ENCODE measurements around the gene PCGF5. TPM values are rescaled to one million over a fixed set of nuclear protein-coding genes. Genes with fewer than 3 reads are reported as not detected.

The PCGF5 gene
- total RNA-seq, 3 donors from 2014 or later (not counting 1 experiment from before 2014, with no cell fraction given), result 52.5 to 60.2 (median 58.6) TPM

- no peaks in the 10 kb centered on the region for H3K36me3 Mint-ChIP-seq
- ATAC-seq, result no peak
- no peaks in the 10 kb centered on the region for H3K36me3 ChIP-seq (ENCODE audit: control insufficient read depth, insufficient read depth, low read length)
- H3K9me3 Mint-ChIP-seq, result no peaks in the 10 kb centered on the region
- peaks cover 10 to 13% of the 10 kb centered on the region in 2 donors for H3K27me3 Mint-ChIP-seq (ENCODE audit: low read depth in 2 of 2)
- no peak for TF ChIP-seq CTCF (IDR thresholded peaks at IDR 0.05)
- no peak overlapping the region for H3K27ac ChIP-seq (ENCODE audit: low read length)
- peaks cover 11% of the 10 kb centered on the region in 2 donors for H3K4me1 Mint-ChIP-seq
- DNase-seq, result no peak
- no peaks in the 10 kb centered on the region for H3K9me3 ChIP-seq (ENCODE audit: control insufficient read depth, insufficient read depth, low read length)
- no peak overlapping the region for H3K27ac Mint-ChIP-seq
- no peak overlapping the region for H3K4me3 Mint-ChIP-seq
- WGBS (ENCODE audit: insufficient coverage), result 93% methylated on average over 4 of the region's 6 CpGs
- H3K27me3 ChIP-seq (ENCODE audit: control insufficient read depth, insufficient read depth, low read length), result no peaks in the 10 kb centered on the region
- no peak overlapping the region for H3K4me3 ChIP-seq (ENCODE audit: low read length)
- intact Hi-C loops (cut with micrococcal nuclease), result loop anchor here (5.0 kb wide), 1 partner anchor 397 kb away; no protein-coding TSS in a partner anchor
- H3K4me1 ChIP-seq (ENCODE audit: control insufficient read depth, insufficient read depth, low read length), result peaks cover 8% of the 10 kb centered on the region
Observed at GRCh38 chr10:91295346-91295745, 74.9 kb downstream of the PCGF5 start.

- WGBS (ENCODE audit: insufficient coverage), result 14% methylated on average over 1 of the region's 2 CpGs
- no peak for TF ChIP-seq CTCF (IDR thresholded peaks at IDR 0.05)
- H3K9me3 Mint-ChIP-seq, result no peaks in the 10 kb centered on the region
- H3K27ac ChIP-seq (ENCODE audit: low read length), result no peak overlapping the region
- no peak overlapping the region for H3K4me3 Mint-ChIP-seq
- no peaks in the 10 kb centered on the region for H3K9me3 ChIP-seq (ENCODE audit: control insufficient read depth, insufficient read depth, low read length)
- intact Hi-C loops (cut with micrococcal nuclease), result loop anchor here (5.0 kb wide), 1 partner anchor 396 kb away; no protein-coding TSS in a partner anchor
- DNase-seq (no peak), ATAC-seq (no peak)
- H3K27ac Mint-ChIP-seq, result no peak overlapping the region
- H3K4me1 Mint-ChIP-seq, result peaks cover 11% of the 10 kb centered on the region in 2 donors
- no peak overlapping the region for H3K4me3 ChIP-seq (ENCODE audit: low read length)
- H3K36me3 Mint-ChIP-seq, result no peaks in the 10 kb centered on the region
- H3K27me3 Mint-ChIP-seq (ENCODE audit: low read depth in 2 of 2), result peaks cover 10 to 13% of the 10 kb centered on the region in 2 donors
- H3K4me1 ChIP-seq (ENCODE audit: control insufficient read depth, insufficient read depth, low read length), result peaks cover 8% of the 10 kb centered on the region
- no peaks in the 10 kb centered on the region for H3K27me3 ChIP-seq (ENCODE audit: control insufficient read depth, insufficient read depth, low read length)
- H3K36me3 ChIP-seq (ENCODE audit: control insufficient read depth, insufficient read depth, low read length), result no peaks in the 10 kb centered on the region
Observed at GRCh38 chr10:91296471-91296870, 76.0 kb downstream of the PCGF5 start.

GRCh38 chr10:91298224-91298871 is 77.9 kb downstream of the PCGF5 start:
- Histone ChIP-seq H3K4me3 (ENCODE audit: low read length) (peak overlapping the region; percentile 6), H3K4me1 (ENCODE audit: control insufficient read depth, insufficient read depth, low read length) (peaks cover 8% of the 10 kb centered on the region), H3K27ac (ENCODE audit: low read length) (no peak overlapping the region), H3K9me3 (ENCODE audit: control insufficient read depth, insufficient read depth, low read length) (no peaks in the 10 kb centered on the region), H3K36me3 (ENCODE audit: control insufficient read depth, insufficient read depth, low read length) (no peaks in the 10 kb centered on the region), H3K27me3 (ENCODE audit: control insufficient read depth, insufficient read depth, low read length) (no peaks in the 10 kb centered on the region)
- H3K27ac Mint-ChIP-seq, result no peak overlapping the region
- H3K9me3 Mint-ChIP-seq, result no peaks in the 10 kb centered on the region
- ATAC-seq (peak; percentile 89 to 96 (median 95)), DNase-seq (peak; percentile 62 to 90)
- H3K27me3 Mint-ChIP-seq (ENCODE audit: low read depth in 2 of 2), result peaks cover 10% of the 10 kb centered on the region in 2 donors
- H3K4me3 Mint-ChIP-seq, result peak overlapping the region; percentile 81
- no peaks in the 10 kb centered on the region for H3K36me3 Mint-ChIP-seq
- peaks cover 11% of the 10 kb centered on the region in 2 donors for H3K4me1 Mint-ChIP-seq
- intact Hi-C loops (cut with micrococcal nuclease), result loop anchor here (2.0 to 5.0 kb wide), 3 partner anchors 336 to 614 kb away; no protein-coding TSS in a partner anchor
- TF ChIP-seq CTCF (IDR thresholded peaks at IDR 0.05), result peak; percentile 81
- 12% methylated on average over 23 of the region's 23 CpGs for WGBS (ENCODE audit: insufficient coverage)
